ENCODE data around the gene KATNBL1.

KATNBL1 gene, protein sequence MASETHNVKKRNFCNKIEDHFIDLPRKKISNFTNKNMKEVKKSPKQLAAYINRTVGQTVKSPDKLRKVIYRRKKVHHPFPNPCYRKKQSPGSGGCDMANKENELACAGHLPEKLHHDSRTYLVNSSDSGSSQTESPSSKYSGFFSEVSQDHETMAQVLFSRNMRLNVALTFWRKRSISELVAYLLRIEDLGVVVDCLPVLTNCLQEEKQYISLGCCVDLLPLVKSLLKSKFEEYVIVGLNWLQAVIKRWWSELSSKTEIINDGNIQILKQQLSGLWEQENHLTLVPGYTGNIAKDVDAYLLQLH

GRCh38 chr15:34209421-34210282 lies at the start of gene KATNBL1:
Gene KATNBL1, minus strand, starts transcription at chr15:34210096. Its CDS starts 46,420 bp downstream, at chr15:34163676.
- DNase-seq: peak; percentile 87

DNA sequence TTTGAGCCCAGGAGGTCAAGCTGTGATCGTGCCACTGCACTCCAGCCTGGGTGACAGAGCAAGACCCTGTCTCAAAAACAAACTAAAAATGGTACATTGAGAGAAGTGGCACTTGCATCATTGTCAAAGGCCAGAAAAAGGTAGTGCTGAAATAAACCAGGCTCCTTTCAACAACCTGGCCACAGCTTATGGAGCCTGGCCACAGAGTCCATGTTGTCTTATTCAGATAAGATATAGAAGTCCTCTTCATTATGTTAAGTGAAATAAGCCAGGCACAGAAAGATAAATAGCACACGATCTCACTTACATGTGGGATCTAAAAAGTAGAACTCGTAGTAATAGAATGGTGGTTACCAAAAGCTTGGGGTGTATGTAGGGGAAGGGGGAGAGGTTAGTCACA lies 49.7 kb upstream of the KATNBL1 start:
- no peak for DNase-seq

GRCh38 chr15:34258151-34258550 lies 48.3 kb upstream of the KATNBL1 start:
- no peak for DNase-seq

- DNase-seq: no peak
Observed at GRCh38 chr15:34252545-34252944, 42.6 kb upstream of the KATNBL1 start.

GRCh38 chr15:34248190-34248589 lies 38.3 kb upstream of the KATNBL1 start:
- DNase-seq: no peak

DNA sequence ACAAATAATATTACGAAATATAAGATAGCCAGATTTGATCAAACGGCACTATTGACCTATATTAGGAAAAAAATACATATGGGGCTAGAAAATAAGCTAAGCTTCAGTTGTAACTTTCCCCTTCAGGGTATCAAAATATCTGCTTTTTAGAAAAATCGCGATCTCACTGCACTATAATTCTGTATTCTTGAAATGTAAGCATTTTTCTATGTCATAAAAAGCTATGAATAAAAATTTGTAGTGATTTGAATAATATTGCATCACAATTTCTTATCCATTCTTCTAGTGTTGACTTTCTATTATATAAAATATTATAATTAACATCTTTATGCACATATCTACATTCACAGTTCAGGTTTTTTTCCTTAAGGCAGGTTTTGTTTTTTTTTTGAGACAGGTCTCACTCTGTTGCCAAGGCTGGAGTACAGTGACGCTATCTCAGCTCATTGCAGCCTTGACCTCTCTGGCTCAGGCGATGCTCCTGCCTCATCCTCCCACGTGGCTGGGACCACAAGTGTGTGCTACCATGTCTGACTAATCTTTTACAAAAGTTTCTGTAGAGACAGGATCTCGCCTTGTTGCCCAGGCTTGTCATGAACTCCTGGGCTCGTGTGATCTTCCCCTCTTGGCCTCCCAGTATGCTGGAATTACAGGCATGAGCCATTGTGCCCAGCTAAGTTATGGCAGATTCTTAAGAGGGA lies 36.5 kb upstream of the KATNBL1 start:
- DNase-seq: no peak

GRCh38 chr15:34243226-34243625 lies 33.3 kb upstream of the KATNBL1 start:
- DNase-seq: no peak

DNA sequence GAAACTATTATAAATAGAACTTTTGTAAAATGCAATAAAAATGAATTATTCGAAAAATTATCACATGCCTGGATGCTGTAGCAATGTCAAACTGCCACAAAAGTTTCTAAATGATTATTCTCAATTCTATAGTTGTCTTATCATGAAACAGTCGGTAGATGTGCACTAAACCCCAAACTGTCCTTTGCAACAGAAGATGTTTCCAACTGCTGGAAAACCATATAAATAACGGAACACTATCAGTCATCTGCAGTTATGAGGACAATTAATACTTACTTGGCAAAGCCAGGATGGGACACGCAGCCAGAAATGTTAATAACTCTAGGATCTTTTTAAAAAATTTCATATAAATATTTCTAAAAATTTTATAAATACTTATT lies 32.4 kb upstream of the KATNBL1 start:
- no peak for DNase-seq

DNA sequence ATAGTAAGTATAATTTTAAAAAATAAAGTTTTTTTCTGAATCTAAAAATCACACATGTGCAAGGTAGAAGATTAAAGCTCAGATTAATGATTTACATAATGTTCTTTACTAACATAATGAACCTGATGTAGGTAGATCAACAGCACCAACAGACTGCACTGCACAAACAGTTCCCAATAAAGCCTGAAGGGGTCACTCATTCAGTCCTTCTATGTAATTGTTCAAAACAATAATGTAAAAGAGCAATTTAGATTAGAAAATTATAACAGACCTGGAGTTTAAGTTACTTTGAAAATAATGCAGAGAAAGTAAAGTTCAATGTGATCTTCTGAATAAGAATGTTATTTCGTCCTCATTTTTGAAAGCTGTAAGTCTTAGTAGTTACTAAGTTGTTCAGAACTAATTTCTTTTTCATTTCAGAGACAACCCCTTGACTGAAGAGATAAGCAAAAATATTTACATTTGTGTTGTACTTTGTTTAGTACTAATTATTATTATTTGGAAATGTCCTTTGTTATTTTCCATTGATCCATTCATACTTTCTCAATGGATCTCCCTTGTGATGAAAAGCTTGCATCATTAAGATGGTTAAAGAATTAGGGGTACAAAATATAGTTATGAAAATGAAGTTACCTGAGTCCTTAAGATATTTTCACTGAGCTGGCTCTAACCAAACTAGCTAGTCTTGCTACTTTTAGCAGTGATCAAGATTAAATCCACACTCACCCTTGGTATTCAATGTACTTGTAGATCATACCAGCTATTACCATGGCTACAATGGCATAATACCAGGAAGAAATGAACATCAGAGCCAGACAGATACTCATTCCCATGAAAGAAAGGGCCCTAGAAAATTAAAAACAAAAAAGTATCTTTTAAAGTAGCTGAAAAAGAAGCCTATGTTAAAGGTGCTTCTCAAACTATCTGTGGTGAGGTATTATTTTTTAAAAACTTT lies 31.8 kb upstream of the KATNBL1 start:
- no peak for DNase-seq

GRCh38 chr15:34240537-34240936 lies 30.6 kb upstream of the KATNBL1 start:
- DNase-seq: no peak

DNA sequence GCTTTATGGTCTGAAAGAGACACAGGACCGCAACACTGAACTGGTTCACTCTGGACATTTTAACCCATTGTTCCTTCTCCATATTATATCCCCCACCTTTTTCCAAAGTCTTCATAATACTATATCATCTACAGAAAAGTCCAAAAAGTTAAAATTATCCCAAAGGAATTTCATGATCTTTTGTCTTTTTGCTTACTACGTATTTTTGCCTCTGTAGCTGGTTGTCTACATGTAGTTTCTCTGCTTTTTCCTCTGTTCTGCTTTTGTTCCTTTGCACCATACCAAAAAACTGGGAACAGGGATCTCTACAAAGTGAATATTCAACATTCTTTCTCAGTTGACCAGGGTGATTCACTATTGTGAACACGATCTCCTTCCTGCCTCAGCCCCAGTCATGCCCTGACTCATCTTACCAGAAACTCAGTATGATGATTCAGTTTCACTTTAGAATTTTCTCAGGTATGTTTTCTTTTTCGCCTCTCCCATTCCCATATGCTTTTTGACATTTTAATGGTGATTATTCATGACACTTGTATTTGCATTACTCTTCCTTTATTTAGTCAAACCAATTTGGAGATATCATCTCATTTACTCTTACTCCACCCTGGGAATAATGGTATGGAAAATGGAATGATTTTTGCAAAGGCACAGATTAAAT lies 29.4 kb upstream of the KATNBL1 start:
- no peak for DNase-seq

DNA sequence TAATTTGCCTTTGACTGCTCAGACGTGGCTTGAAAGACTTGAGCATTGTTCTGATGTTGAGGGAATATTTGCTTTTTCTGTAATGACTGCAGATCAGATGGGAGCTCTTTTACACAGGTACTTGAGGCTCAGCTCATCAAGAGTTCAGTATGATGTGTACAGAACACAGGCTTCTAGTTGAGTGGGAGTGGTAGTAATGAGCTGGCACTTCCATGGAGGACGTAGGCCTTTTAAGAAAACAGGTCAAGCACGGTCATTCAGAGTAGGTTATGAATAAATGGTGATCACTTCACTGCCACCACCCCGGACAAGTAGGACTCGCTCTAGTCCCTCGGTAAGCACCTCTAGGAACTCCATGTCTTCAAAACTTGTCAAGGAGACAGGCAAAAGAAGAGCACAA lies 23.7 kb upstream of the KATNBL1 start:
- DNase-seq: no peak

DNA sequence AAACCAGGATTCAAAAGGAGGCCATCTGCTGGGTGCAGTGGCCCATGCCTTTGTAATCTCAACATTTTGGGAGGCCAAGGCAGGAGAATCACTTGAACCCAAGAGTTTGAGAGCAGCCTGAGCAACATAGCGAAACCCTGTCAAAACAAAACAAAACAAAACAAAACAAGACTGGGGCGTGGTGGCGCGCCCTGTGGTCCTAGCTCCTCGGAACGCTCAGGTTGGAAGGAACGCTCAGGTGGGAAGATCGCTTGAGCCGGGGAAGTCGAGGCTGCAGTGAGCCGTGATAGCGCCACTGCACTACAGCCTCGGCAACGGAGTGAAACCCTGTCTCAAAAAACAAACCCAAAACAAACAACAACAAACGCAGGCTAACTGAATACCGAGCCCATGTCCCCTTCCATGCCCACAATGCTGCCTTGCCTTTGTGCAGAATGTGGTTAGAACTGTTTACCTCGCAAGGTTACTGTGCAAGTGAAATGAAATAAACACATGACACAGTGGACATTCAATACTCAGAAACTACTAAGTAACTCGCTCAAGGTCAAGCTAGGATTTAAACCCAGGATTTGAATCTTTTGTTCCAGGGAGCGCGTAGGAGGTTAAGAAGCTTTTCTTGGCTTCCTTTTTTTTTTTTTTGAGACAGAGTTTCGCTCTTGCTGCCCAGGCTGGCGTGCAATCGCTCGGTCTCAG lies 14.2 kb upstream of the KATNBL1 start:
- no peak for DNase-seq

- no peak for DNase-seq
Observed at GRCh38 chr15:34217587-34218225, 7.8 kb upstream of the KATNBL1 start.

- DNase-seq: no peak
Observed at GRCh38 chr15:34216527-34217270, 6.8 kb upstream of the KATNBL1 start.

DNA sequence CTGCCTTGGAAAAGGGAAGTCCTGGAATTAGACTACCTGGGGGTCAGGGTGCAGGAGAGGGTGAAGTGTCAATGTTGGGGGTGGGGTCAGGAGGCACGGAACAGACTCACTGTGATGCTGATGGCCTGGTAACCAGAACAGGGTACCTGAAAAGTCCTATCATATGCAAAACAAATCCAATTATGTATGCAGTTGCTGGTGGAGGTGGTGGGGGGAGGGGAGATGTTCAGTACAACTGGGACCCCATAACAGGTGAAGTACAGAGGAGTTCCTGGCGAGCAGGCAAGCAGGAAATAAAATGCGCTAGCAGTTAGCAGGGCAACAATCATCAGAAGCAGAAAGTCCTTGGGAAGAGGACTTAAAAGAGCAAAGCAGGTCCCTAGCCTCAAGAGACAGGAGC lies 4.2 kb upstream of the KATNBL1 start:
- DNase-seq: no peak

- DNase-seq: no peak
Observed at GRCh38 chr15:34213690-34214089, 3.8 kb upstream of the KATNBL1 start.

GRCh38 chr15:34206011-34206410 lies 3.9 kb downstream of the KATNBL1 start:
- no peak for DNase-seq

- no peak for DNase-seq
Observed at GRCh38 chr15:34203936-34204335, 6.0 kb downstream of the KATNBL1 start.

GRCh38 chr15:34203305-34203704 lies 6.6 kb downstream of the KATNBL1 start:
- DNase-seq: no peak
